Chondrocyte (in vitro differentiated cells): ENCODE data around the gene NOXO1. TPM values are rescaled to one million over a fixed set of nuclear protein-coding genes. Genes with fewer than 3 reads are reported as not detected.
"Not testable (repeated sequence)": the region's sequence is repeated elsewhere in the genome, so short reads cannot be mapped to it uniquely, and the experiment has no call there.

Source experiments
- DNase-seq: peaks from one replicate; pipeline ENCODE4 v3.0.0; 2021; ENCODE audit warnings: mixed read lengths, low spot score
- H3K27ac Mint-ChIP-seq: one replicate; pipeline ENCODE4 v1.8.0; 2021; ENCODE audit warnings: mild to moderate bottlenecking, moderate library complexity, mixed read lengths; ENCODE audit not compliant: unreplicated experiment
- H3K27me3 Mint-ChIP-seq: 2 replicates; pipeline ENCODE4 v1.8.0; 2021; ENCODE audit warnings: low read depth, mixed read lengths
- H3K36me3 Mint-ChIP-seq: 2 replicates; pipeline ENCODE4 v1.8.0; 2021; ENCODE audit warnings: low read depth, mixed read lengths
- H3K4me1 Mint-ChIP-seq: 2 replicates; pipeline ENCODE4 v1.8.0; 2021; ENCODE audit warnings: low read depth, mild to moderate bottlenecking, mixed read lengths
- H3K4me3 Mint-ChIP-seq: one replicate; pipeline ENCODE4 v1.8.0; 2021; ENCODE audit warnings: mild to moderate bottlenecking, moderate library complexity, mixed read lengths; ENCODE audit not compliant: unreplicated experiment
- H3K9me3 Mint-ChIP-seq: 2 replicates; pipeline ENCODE4 v1.8.0; 2021; ENCODE audit warnings: low read depth, mixed read lengths
- total RNA-seq: library from RNA; stranded (reverse); gene quantifications from 3 replicates; pipeline ENCODE4 v1.2.1, GENCODE V29; 2021
- TF ChIP-seq, protein P1 (sequence below): fragments of 200-600 bp; sonication (generic); IDR thresholded peaks from 2 replicates; pipeline ENCODE4 v1.5.0; 2021; ENCODE audit warnings: antibody characterized with exemption, mild to moderate bottlenecking, moderate library complexity

NOXO1 gene
- total RNA-seq, 1 donor from 2014 or later = 0.25 TPM

DNA sequence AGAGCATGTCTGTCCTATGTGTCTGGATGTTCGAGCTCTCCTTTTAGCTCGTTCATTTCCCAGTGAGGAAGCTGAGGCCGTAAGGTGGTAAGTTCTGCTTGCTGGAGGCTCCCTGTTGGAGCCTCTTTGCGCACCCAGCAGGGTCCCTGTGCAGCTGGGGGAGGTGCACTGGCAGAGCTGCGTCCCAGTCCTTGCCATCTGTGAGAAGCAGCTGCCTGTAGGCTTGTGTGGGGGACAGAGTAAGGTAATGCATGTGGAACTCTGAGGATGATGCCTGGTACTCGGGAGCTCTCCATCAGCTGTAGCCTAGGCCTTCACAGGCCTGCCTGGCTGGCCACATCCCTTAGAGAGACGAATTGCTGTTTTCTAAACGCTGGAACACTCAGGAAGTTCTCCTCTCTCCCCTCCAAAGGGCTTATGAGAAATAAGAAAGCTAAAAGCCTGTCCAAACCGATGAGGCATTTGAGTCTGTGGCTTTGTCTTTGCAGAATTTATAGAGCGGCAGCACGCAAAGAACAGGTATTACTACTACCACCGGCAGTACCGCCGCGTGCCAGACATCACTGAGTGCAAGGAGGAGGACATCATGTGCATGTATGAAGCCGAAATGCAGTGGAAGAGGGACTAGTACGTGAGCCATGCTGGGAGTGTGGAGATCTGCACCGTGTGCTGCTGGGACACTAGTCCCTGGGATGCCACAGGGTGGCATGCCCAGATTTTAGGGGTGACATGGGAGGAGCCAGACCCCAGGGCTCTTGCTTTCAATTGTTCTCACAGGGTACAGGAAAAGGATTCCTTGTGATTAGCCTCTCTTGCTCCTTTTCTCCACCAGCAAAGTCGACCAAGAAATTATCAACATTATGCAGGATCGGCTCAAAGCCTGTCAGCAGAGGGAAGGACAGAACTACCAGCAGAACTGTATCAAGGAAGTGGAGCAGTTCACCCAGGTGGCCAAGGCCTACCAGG, 20.3 kb downstream of the NOXO1 start:
- H3K27me3 Mint-ChIP-seq = no peaks in the 10 kb centered on the region
- H3K36me3 Mint-ChIP-seq = peaks cover 15% of the 10 kb centered on the region
- peak overlapping the region; percentile 97 for H3K4me3 Mint-ChIP-seq
- H3K4me1 Mint-ChIP-seq = peaks cover 50% of the 10 kb centered on the region
- DNase-seq = no peak
- H3K27ac Mint-ChIP-seq = peak overlapping the region; percentile 96
- no peaks in the 10 kb centered on the region for H3K9me3 Mint-ChIP-seq
- TF ChIP-seq, protein P1, sequence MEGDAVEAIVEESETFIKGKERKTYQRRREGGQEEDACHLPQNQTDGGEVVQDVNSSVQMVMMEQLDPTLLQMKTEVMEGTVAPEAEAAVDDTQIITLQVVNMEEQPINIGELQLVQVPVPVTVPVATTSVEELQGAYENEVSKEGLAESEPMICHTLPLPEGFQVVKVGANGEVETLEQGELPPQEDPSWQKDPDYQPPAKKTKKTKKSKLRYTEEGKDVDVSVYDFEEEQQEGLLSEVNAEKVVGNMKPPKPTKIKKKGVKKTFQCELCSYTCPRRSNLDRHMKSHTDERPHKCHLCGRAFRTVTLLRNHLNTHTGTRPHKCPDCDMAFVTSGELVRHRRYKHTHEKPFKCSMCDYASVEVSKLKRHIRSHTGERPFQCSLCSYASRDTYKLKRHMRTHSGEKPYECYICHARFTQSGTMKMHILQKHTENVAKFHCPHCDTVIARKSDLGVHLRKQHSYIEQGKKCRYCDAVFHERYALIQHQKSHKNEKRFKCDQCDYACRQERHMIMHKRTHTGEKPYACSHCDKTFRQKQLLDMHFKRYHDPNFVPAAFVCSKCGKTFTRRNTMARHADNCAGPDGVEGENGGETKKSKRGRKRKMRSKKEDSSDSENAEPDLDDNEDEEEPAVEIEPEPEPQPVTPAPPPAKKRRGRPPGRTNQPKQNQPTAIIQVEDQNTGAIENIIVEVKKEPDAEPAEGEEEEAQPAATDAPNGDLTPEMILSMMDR = no peak

DNA sequence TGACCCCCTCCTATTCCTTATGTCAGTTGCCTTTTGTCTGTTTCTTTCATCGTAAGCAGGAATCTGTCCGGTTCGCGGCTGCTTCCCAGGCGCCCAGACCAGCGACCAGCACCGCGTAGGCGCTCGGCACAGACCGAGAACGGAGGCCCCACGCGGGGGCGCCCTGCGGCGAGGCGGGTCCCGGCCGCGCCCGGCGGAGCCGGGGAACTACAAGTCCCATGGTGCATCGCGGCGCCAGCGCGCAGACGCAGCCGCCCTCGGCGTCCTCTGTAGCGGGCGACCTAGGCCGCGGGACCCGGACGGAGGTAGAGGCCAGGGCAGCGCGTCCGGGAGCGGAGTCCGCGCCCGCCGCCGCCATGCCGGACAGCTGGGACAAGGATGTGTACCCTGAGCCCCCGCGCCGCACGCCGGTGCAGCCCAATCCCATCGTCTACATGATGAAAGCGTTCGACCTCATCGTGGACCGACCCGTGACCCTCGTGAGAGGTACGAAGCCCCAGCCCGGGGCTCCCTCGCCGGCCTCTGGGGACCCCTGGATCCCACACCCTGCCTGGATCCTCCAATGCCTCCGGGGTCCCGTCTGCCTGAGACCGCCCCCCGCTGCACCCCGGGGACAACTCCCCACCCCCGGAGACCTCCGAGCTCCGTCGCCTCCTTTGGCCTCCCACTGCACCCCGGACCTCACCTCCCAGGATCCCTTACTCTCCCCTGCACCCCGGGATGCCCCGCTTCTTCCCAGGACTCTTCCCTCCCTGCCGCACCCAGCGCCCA, 21.8 kb downstream of the NOXO1 start, which contains the start of gene NDUFB10:
Gene NDUFB10 (plus strand): TSS at position 270 of the 771 bp plus-strand sequence. CDS start 87 bp downstream, at position 357.
- TF ChIP-seq, protein P1 = peak; percentile 81
- peak within 1 kb of the TSS; percentile 96 for H3K27ac Mint-ChIP-seq
- peaks cover 44% of the 10 kb centered on the region for H3K4me1 Mint-ChIP-seq
- peaks cover 15% of the 10 kb centered on the region for H3K36me3 Mint-ChIP-seq
- H3K27me3 Mint-ChIP-seq = no peaks in the 10 kb centered on the region
- H3K4me3 Mint-ChIP-seq = peak within 1 kb of the TSS; percentile 97
- H3K9me3 Mint-ChIP-seq = no peaks in the 10 kb centered on the region
- DNase-seq = peak; percentile 85

DNA sequence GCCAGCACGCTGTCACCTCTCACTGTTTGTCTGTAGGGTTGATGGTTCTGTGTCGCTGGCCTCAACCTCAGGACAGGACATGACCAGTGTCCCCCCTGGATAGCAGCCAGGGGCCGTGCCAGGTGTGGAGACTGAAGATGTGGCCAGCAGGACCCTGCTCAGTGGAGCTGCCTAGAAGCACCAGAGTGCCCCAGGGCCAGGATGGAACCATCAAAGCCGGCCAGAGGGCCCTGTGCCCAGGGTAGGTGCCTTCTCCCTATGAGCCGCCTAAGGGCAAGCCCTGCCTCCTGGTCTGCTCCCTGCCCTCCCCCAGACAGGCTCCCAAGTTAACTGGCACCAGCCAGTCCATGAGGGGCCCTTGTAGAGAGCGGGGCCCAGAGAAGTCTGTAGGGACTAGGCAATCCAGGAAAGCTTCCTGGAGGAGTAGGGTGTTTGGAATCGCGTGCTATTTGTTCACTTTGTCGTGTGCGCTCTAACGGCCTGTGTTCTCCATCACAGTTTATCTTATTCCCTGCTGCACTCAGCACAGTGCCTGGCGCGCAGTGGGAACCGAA, 22.5 kb downstream of the NOXO1 start:
- Mint-ChIP-seq H3K27me3 (no peaks in the 10 kb centered on the region), H3K27ac (peak overlapping the region; percentile 59), H3K4me1 (peaks cover 40% of the 10 kb centered on the region), H3K36me3 (peaks cover 12% of the 10 kb centered on the region), H3K4me3 (peak overlapping the region; percentile 97), H3K9me3 (no peaks in the 10 kb centered on the region)
- no peak for DNase-seq
- TF ChIP-seq, protein P1 = no peak

DNA sequence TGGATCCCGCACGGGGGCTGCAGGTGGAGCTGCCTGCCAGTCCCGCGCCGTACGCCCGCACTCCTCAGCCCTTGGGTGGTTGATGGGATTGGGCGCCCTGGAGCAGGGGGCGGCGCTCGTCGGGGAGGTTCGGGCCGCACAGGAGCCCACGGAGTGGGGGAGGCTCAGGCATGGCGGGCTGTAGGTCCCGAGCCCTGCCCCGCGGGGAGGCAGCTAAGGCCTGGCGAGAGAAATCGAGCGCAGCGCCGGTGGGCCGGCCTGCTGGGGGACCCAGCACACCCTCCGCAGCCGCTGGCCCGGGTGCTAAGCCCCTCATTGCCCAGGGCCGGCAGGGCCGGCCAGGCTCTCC, 23.2 kb downstream of the NOXO1 start:
- not testable (repeated sequence) for H3K27me3 Mint-ChIP-seq, H3K4me3 Mint-ChIP-seq, H3K9me3 Mint-ChIP-seq, H3K36me3 Mint-ChIP-seq, H3K27ac Mint-ChIP-seq
- peaks cover 33% of the 10 kb centered on the region for H3K4me1 Mint-ChIP-seq
- DNase-seq = peak; percentile 75

DNA sequence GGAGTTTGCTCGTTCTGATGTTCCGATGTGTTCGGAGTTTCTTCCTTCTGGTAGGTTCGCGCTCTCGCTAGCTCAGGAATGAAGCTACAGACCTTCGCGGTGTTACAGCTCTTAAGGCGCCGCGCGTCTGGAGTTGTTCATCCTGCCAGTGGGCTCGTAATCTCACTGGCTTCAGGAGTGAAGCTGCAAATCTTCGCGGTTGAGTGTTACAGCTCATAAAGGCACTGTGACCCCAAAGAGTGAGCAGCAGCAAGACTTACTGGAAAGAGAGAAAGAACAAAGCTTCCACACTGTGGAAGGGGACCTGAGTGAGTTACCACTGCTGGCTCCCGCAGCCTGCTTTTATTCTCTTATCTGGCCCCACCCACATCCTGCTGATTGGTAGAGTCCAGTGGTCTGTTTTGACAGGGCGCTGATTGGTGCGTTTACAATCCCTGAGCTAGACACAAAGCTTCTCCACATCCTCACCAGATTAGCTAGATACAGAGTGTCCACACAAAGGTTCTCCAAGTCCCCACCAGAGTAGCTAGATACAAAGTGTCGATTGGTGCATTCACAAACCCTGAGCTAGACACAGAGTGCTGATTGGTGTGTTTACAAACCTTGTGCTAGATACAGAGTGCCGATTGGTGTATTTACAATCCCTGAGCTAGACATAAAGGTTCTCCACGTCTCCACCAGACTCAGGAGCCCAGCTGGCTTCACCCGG, 23.7 kb downstream of the NOXO1 start:
- not testable (repeated sequence) for H3K27ac Mint-ChIP-seq, DNase-seq, H3K27me3 Mint-ChIP-seq, H3K4me3 Mint-ChIP-seq, H3K36me3 Mint-ChIP-seq, H3K9me3 Mint-ChIP-seq
- peaks cover 28% of the 10 kb centered on the region for H3K4me1 Mint-ChIP-seq
